ENCODE results near the gene PLAGL2. TPM values are rescaled to one million over a fixed set of nuclear protein-coding genes. Genes with fewer than 3 reads are reported as not detected.

The PLAGL2 gene
- total RNA-seq, 2 donors from 2014 or later = 11.2 to 17.4 TPM

GRCh38 chr20:32227744-32228688, 20.5 kb upstream of the PLAGL2 start:
- 35% methylated on average over 22 of the region's 22 CpGs for WGBS
- Histone ChIP-seq H3K27me3 (replicated peaks; ENCODE audit: insufficient read depth) (no peaks in the 10 kb centered on the region), H3K4me3 (no peak overlapping the region), H3K4me1 (replicated peaks) (peaks cover 5% of the 10 kb centered on the region), H3K27ac (no peak overlapping the region), H3K9me3 (no peaks in the 10 kb centered on the region), H3K36me3 (peaks cover 3% of the 10 kb centered on the region in 2 donors)
- peak; percentile 82 for TF ChIP-seq POLR2AphosphoS5 (IDR thresholded peaks at IDR 0.05)
- TF ChIP-seq, protein P1, sequence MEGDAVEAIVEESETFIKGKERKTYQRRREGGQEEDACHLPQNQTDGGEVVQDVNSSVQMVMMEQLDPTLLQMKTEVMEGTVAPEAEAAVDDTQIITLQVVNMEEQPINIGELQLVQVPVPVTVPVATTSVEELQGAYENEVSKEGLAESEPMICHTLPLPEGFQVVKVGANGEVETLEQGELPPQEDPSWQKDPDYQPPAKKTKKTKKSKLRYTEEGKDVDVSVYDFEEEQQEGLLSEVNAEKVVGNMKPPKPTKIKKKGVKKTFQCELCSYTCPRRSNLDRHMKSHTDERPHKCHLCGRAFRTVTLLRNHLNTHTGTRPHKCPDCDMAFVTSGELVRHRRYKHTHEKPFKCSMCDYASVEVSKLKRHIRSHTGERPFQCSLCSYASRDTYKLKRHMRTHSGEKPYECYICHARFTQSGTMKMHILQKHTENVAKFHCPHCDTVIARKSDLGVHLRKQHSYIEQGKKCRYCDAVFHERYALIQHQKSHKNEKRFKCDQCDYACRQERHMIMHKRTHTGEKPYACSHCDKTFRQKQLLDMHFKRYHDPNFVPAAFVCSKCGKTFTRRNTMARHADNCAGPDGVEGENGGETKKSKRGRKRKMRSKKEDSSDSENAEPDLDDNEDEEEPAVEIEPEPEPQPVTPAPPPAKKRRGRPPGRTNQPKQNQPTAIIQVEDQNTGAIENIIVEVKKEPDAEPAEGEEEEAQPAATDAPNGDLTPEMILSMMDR (IDR thresholded peaks at IDR 0.05) = no peak
- TF ChIP-seq POLR2A (IDR thresholded peaks at IDR 0.05) = no peak
- intact Hi-C loops (cut with DNase I) = no loop called here
- peak; percentile 72 for DNase-seq (ENCODE audit: low spot score)

GRCh38 chr20:32227306-32227705, 19.8 kb upstream of the PLAGL2 start:
- peaks cover 0 to 8% of the 10 kb centered on the region in 2 donors for H3K36me3 ChIP-seq
- no peak overlapping the region for H3K4me3 ChIP-seq
- WGBS = 52% methylated on average over 7 of the region's 7 CpGs
- H3K27me3 ChIP-seq (replicated peaks; ENCODE audit: insufficient read depth) = no peaks in the 10 kb centered on the region
- H3K4me1 ChIP-seq (replicated peaks) = peaks cover 5% of the 10 kb centered on the region
- no peak overlapping the region for H3K27ac ChIP-seq
- no peaks in the 10 kb centered on the region for H3K9me3 ChIP-seq
- intact Hi-C loops (cut with DNase I) = no loop called here
- no peak for DNase-seq (ENCODE audit: low spot score)
- TF ChIP-seq, protein P1 (IDR thresholded peaks at IDR 0.05) = no peak
- TF ChIP-seq POLR2A (IDR thresholded peaks at IDR 0.05) = no peak
- TF ChIP-seq POLR2AphosphoS5 (IDR thresholded peaks at IDR 0.05) = no peak

DNA sequence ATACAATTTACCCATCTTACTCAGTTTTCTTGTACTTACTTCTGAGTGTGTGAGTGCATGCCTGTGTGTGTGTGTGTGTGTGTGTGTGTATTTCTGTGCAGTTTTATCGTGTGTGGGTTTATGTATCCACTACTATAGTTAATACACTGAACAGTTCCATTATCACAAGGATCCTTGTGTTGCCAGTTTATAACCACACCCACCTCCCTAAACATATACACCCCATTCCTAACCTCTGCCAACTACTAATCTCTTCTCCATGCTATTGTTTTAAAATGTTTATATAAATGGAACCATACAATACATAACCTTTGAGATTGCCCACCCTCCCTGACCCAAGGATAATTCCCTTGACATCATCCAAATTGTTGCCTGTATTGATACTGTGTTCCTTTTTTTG, 18.8 kb upstream of the PLAGL2 start:
- WGBS = 60% methylated on average over 1 of the region's 1 CpG
- H3K27ac ChIP-seq = no peak overlapping the region
- peaks cover 0 to 8% of the 10 kb centered on the region in 2 donors for H3K36me3 ChIP-seq
- no peak for DNase-seq (ENCODE audit: low spot score)
- no peaks in the 10 kb centered on the region for H3K27me3 ChIP-seq (replicated peaks; ENCODE audit: insufficient read depth)
- TF ChIP-seq POLR2AphosphoS5 (IDR thresholded peaks at IDR 0.05) (no peak), POLR2A (IDR thresholded peaks at IDR 0.05) (no peak)
- TF ChIP-seq, protein P1 (IDR thresholded peaks at IDR 0.05) = no peak
- no peaks in the 10 kb centered on the region for H3K9me3 ChIP-seq
- peaks cover 5% of the 10 kb centered on the region for H3K4me1 ChIP-seq (replicated peaks)
- H3K4me3 ChIP-seq = no peak overlapping the region
- intact Hi-C loops (cut with DNase I) = no loop called here

GRCh38 chr20:32224463-32224862, 16.9 kb upstream of the PLAGL2 start:
- H3K9me3 ChIP-seq = no peaks in the 10 kb centered on the region
- TF ChIP-seq POLR2AphosphoS5 (IDR thresholded peaks at IDR 0.05) = no peak
- TF ChIP-seq, protein P1 (IDR thresholded peaks at IDR 0.05) = no peak
- no peak for TF ChIP-seq POLR2A (IDR thresholded peaks at IDR 0.05)
- DNase-seq (ENCODE audit: low spot score) = no peak
- no peak overlapping the region for H3K27ac ChIP-seq
- intact Hi-C loops (cut with DNase I) = no loop called here
- no peaks in the 10 kb centered on the region for H3K27me3 ChIP-seq (replicated peaks; ENCODE audit: insufficient read depth)
- peaks cover 0 to 8% of the 10 kb centered on the region in 2 donors for H3K36me3 ChIP-seq
- WGBS = 84% methylated on average over 4 of the region's 4 CpGs
- H3K4me1 ChIP-seq (replicated peaks) = peaks cover 5% of the 10 kb centered on the region
- no peak overlapping the region for H3K4me3 ChIP-seq

Measured in prostate gland (tissue), 2 donors.